ENCODE results near the gene KLHL3.

GRCh38 chr5:137760719-137761516, 25.0 kb upstream of the KLHL3 start:
- TF ChIP-seq EZH2 (IDR thresholded peaks at IDR 0.05) (no peak), POLR2AphosphoS5 (IDR thresholded peaks at IDR 0.05; ENCODE audit: borderline replicate concordance, low read depth, low read length) (no peak), FOXP2 (optimal IDR thresholded peaks at IDR 0.05; ENCODE audit: control extremely low read depth, extremely low read length, insufficient read depth) (no peak)
